GM23248 (cell line): ENCODE measurements around the gene RPGRIP1L. TPM values are rescaled to one million over a fixed set of nuclear protein-coding genes. Genes with fewer than 3 reads are reported as not detected.

Experiments
- DNase-seq: peaks from one replicate; pipeline ENCODE4 v3.0.0-alpha.2; 2015
- H2AFZ ChIP-seq: fragments of 200-600 bp; sonication (generic); 2 replicates; pipeline ENCODE4 v1.6.1; 2016; ENCODE audit warnings: antibody characterized with exemption
- H3F3A ChIP-seq: fragments of 200-600 bp; sonication (generic); 2 replicates; pipeline ENCODE4 v1.6.1; 2016; ENCODE audit warnings: mild to moderate bottlenecking, antibody characterized with exemption, mixed run types; ENCODE audit not compliant: insufficient read depth
- H3K27ac ChIP-seq: fragments of 200-600 bp; sonication (generic); 2 replicates; pipeline ENCODE4 v1.5.1; 2016; ENCODE audit warnings: mild to moderate bottlenecking
- H3K27me3 ChIP-seq: fragments of 200-600 bp; sonication (generic); replicated peaks from 2 replicates; pipeline ENCODE4 v1.6.1; 2016; ENCODE audit warnings: mild to moderate bottlenecking; ENCODE audit not compliant: insufficient read depth
- H3K36me3 ChIP-seq: fragments of 200-600 bp; sonication (generic); 2 replicates; pipeline ENCODE4 v1.6.1; 2016; ENCODE audit warnings: low read depth, mild to moderate bottlenecking
- H3K4me1 ChIP-seq: fragments of 200-600 bp; sonication (generic); 2 replicates; pipeline ENCODE4 v1.6.1; 2016; ENCODE audit warnings: mild to moderate bottlenecking; ENCODE audit not compliant: insufficient read depth
- H3K4me2 ChIP-seq: fragments of 200-600 bp; sonication (generic); one replicate; pipeline ENCODE4 v1.6.1; 2016; ENCODE audit warnings: mild to moderate bottlenecking; ENCODE audit not compliant: unreplicated experiment
- H3K4me3 ChIP-seq: fragments of 200-600 bp; sonication (generic); 2 replicates; pipeline ENCODE4 v1.5.1; 2016; ENCODE audit warnings: mild to moderate bottlenecking
- H3K79me2 ChIP-seq: fragments of 200-600 bp; sonication (generic); 2 replicates; pipeline ENCODE4 v1.6.1; 2016; ENCODE audit warnings: mild to moderate bottlenecking; ENCODE audit not compliant: insufficient read depth
- H3K9ac ChIP-seq: fragments of 200-600 bp; sonication (generic); 2 replicates; pipeline ENCODE4 v1.6.1; 2016; ENCODE audit warnings: mild to moderate bottlenecking
- H3K9me2 ChIP-seq: fragments of 200-600 bp; sonication (generic); 2 replicates; pipeline ENCODE4 v1.6.1; 2016; ENCODE audit warnings: mixed run types, mild to moderate bottlenecking, moderate library complexity; ENCODE audit not compliant: insufficient read depth
- H3K9me3 ChIP-seq: fragments of 200-600 bp; sonication (generic); one replicate; pipeline ENCODE4 v1.6.1; 2017; ENCODE audit warnings: low read depth
- H4K20me1 ChIP-seq: fragments of 200-600 bp; sonication (generic); 2 replicates; pipeline ENCODE4 v1.6.0; 2016; ENCODE audit not compliant: insufficient read depth
- EZH2 ChIP-seq: fragments of 200-600 bp; sonication (generic); IDR thresholded peaks from 2 replicates; pipeline ENCODE4 v1.6.1; 2018; ENCODE audit warnings: antibody characterized with exemption, mild to moderate bottlenecking; ENCODE audit not compliant: insufficient read depth, poor library complexity, severe bottlenecking
- EZH2phosphoT487 ChIP-seq: fragments of 200-600 bp; sonication (generic); IDR thresholded peaks from 2 replicates; pipeline ENCODE4 v1.6.1; 2018; ENCODE audit warnings: antibody characterized with exemption, moderate library complexity, mild to moderate bottlenecking, low read depth; ENCODE audit not compliant: insufficient read depth
- WGBS, 2 experiments: methylation state at CpG; one replicate each; pipeline ENCODE4 v1.1.6; 2015 to 2017; ENCODE audit warnings: low lambda C conversion rate in 2 of 2, low coverage in 1 of 2; ENCODE audit errors: missing lambda C conversion rate in 2 of 2; 5-methylcytosine and 5-hydroxymethylcytosine counted together
- in situ Hi-C: fragments of 300-500 bp; cut with MboI; formaldehyde crosslinking; loops from 2 replicates; pipeline ENCODE4 v1.15.0; 2020
- polyA plus RNA-seq: library from polyadenylated mRNA; unstranded; fragments of >200 nt; fragmentation: Nextera tagmentation; extraction: Ambion mirVana; gene quantifications from 2 replicates; pipeline ENCODE4 v1.2.1, GENCODE V29; 2016
- total RNA-seq: library from RNA; depleted of rRNA; stranded (reverse); fragments of >200 nt; shearing (Covaris generic); gene quantifications from 2 replicates; pipeline ENCODE4 v1.2.3, GENCODE V29; 2014

RPGRIP1L gene
- total and polyA plus RNA-seq, 2 experiments from 2014 or later = 16.3 to 16.8 TPM

DNA sequence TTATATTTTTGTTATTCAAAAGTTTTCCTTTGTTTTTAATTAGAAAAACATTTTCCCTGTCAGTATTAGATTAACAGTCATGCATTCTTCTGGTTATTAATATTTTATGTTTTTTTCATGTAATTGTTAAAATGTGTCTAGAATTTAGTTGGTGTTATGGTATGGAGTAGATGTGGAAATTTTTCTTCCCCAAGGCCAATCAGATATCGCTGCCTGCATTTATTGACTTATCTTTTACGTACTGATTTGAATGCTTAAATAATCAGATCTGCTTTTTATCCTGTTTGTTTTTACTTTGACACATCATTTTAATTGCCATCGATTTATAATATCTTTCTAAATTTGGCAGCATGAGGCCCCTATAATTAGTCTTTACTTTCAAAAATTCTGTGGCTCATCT, 13.9 kb upstream of the RPGRIP1L start:
- Histone ChIP-seq H3K4me3 (no peak overlapping the region), H3K9me3 (no peaks in the 10 kb centered on the region), H4K20me1 (0 out of 2 replicates have a peak, but pooled peaks cover 3% of the 10 kb centered on the region), H3K9ac (no peak overlapping the region), H3K79me2 (peaks cover 98% of the 10 kb centered on the region), H3K27me3 (no peaks in the 10 kb centered on the region), H3K9me2 (no peaks in the 10 kb centered on the region), H3K36me3 (no peaks in the 10 kb centered on the region), H3K4me1 (peaks cover 40% of the 10 kb centered on the region), H3K27ac (no peak overlapping the region), H3K4me2 (no peak overlapping the region), H3F3A (0 out of 2 replicates have a peak, but pooled peaks cover 4% of the 10 kb centered on the region), H2AFZ (no peak overlapping the region)
- TF ChIP-seq EZH2phosphoT487 (no peak), EZH2 (no peak)
- in situ Hi-C loops = no loop called here
- WGBS, 2 experiments = 32 to 34% methylated on average over 3 of the region's 3 CpGs
- no peak for DNase-seq

DNA sequence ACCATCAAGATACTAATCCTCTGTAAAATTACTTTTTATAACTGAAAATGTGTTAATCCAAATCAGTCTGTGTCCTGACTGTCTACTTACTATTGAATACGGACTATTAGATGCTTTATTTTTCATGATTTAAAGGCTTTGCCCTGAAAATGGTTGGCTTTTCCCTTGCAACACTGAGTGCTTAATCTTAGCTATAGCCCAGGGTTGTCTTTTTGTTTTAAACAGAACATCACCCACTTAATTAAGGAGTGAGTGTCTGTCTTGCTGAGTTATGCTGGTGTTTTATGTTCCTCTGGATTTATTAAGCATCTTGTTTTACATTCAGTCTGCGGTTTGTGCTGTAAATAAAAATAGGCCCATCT, 11.3 kb upstream of the RPGRIP1L start:
- H3K4me2 ChIP-seq = peak overlapping the region; percentile 13
- H4K20me1 ChIP-seq = 0 out of 2 replicates have a peak, but pooled peaks cover 3% of the 10 kb centered on the region
- in situ Hi-C loops = no loop called here
- no peak overlapping the region for H2AFZ ChIP-seq
- no peak overlapping the region for H3K4me3 ChIP-seq
- H3K9me2 ChIP-seq = no peaks in the 10 kb centered on the region
- peaks cover 98% of the 10 kb centered on the region for H3K79me2 ChIP-seq
- peak overlapping the region; percentile 8; the same call in 1 of the 2 replicates for H3K27ac ChIP-seq
- no peaks in the 10 kb centered on the region for H3K27me3 ChIP-seq
- no peaks in the 10 kb centered on the region for H3K36me3 ChIP-seq
- peak overlapping the region; percentile 22; the same call in 1 of the 2 replicates for H3K9ac ChIP-seq
- no peaks in the 10 kb centered on the region for H3K9me3 ChIP-seq
- peaks cover 40% of the 10 kb centered on the region for H3K4me1 ChIP-seq
- H3F3A ChIP-seq = 0 out of 2 replicates have a peak, but pooled peaks cover 4% of the 10 kb centered on the region
- 55 to 73% methylated on average over 2 of the region's 2 CpGs for WGBS, 2 experiments
- TF ChIP-seq EZH2 (no peak), EZH2phosphoT487 (no peak)
- DNase-seq = no peak

DNA sequence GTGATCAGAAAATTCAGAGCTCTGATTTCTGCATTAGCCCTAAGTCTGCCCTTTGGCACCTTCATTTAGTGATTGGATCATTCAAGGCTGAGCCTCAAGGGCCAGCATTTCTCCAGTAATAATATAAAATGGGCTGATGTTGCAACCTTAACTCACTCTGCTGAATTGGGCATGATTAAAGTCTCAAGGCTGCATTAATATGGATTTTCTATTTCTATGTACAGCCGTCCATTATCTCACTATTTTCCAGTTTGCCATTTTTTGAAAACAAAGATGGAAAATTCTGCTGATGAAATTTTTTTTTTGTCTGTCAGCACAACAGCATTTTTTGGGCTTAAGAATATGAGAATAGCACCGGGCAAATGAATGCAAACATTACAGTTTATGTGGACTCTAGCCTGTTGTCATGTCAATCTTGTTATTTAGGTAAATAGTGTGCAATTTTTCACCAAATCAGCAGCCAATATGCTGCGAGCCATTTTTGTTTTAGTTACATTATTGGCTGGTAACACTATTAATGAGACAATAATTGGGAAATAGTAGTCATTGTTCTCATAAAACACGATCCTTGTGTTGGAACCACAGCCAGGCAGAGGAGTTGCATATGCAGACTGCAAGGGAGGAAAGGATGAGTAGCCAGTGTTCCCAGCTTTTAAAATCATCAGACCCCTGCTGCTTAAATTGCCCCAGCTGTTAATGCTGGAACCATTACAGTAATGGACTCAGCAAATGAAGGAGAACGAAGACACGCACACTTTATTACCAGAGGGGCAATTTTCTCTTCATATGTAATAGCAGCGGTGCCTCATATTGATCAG, 10.8 kb upstream of the RPGRIP1L start:
- peak overlapping the region; percentile 22; the same call in 1 of the 2 replicates for H3K9ac ChIP-seq
- 0 out of 2 replicates have a peak, but pooled peaks cover 4% of the 10 kb centered on the region for H3F3A ChIP-seq
- no peaks in the 10 kb centered on the region for H3K9me2 ChIP-seq
- H3K9me3 ChIP-seq = no peaks in the 10 kb centered on the region
- in situ Hi-C loops = no loop called here
- peak overlapping the region; percentile 15; the same call in 1 of the 2 replicates for H3K27ac ChIP-seq
- H4K20me1 ChIP-seq = 0 out of 2 replicates have a peak, but pooled peaks cover 3% of the 10 kb centered on the region
- H3K4me1 ChIP-seq = peaks cover 40% of the 10 kb centered on the region
- WGBS, 2 experiments = 32% methylated on average over 7 of the region's 7 CpGs
- TF ChIP-seq EZH2phosphoT487 = no peak
- TF ChIP-seq EZH2 = no peak
- H3K36me3 ChIP-seq = no peaks in the 10 kb centered on the region
- no peak overlapping the region for H3K4me3 ChIP-seq
- peak overlapping the region; percentile 13 for H3K4me2 ChIP-seq
- no peaks in the 10 kb centered on the region for H3K27me3 ChIP-seq
- peaks cover 98% of the 10 kb centered on the region for H3K79me2 ChIP-seq
- H2AFZ ChIP-seq = no peak overlapping the region
- DNase-seq = peak; percentile 71

DNA sequence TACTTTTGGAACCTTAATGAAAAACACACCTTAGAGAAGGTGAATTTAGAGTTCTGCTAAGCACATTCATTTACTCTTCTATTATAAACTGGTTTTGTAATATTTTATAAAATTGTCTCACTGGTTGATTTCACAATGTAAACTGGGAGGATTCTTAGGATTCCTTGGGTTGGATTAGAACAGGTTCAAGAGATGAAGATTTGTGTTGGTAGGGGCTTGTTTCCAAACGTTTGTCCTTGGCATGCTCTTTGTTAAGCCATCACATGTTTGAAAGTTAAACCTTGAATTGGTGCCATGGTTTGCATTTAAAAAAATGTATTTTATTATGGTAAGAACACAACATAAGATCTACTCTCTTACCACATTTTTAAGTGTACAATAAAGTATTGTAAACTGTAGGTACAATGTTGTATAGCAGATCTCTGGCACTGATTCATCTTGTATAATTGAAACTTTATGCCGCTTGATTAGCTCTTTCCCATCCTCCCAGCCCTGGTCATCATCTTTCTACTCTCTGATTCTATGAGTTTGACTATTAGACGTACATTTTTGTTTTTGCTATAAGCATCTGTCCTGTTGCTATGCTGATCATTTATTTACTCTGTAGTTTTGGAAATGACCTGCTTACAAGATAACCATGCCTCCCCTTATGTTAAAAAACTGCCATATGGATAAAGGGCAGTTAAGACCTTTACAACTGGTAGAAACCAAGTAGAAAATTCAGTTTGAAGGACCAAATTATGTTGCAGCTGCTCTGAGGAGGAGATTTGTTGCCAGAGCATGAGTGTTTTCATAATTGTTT, 9.9 kb upstream of the RPGRIP1L start:
- Histone ChIP-seq H3K27me3 (no peaks in the 10 kb centered on the region), H3K27ac (no peak overlapping the region), H3K4me2 (no peak overlapping the region), H3F3A (0 out of 2 replicates have a peak, but pooled peaks cover 4% of the 10 kb centered on the region), H3K79me2 (peaks cover 98% of the 10 kb centered on the region), H2AFZ (no peak overlapping the region), H4K20me1 (peaks cover 8% of the 10 kb centered on the region; the same call in 1 of the 2 replicates), H3K4me1 (peaks cover 39% of the 10 kb centered on the region), H3K36me3 (no peaks in the 10 kb centered on the region), H3K9me2 (no peaks in the 10 kb centered on the region), H3K9me3 (no peaks in the 10 kb centered on the region), H3K9ac (no peak overlapping the region), H3K4me3 (no peak overlapping the region)
- no peak for DNase-seq
- in situ Hi-C loops = no loop called here
- 55 to 63% methylated on average over 3 of the region's 3 CpGs for WGBS, 2 experiments
- TF ChIP-seq EZH2 (no peak), EZH2phosphoT487 (no peak)
